K562 (cell line): Measurements from ENCODE around the gene RERG. TPM values are rescaled to one million over a fixed set of nuclear protein-coding genes. Genes with fewer than 3 reads are reported as not detected.

Experiments
- ATAC-seq: fragments of 200-7000 bp; cut with Tn5 transposase; 3 replicates; pipeline ENCODE4 v1.9.1; 2020; ENCODE audit warnings: moderate library complexity
- BruUV-seq: library from RNA; stranded (reverse); fragments of 400-500 nt; replicated peaks from 2 replicates; lab custom pipeline; 2021; lab: Mats Ljungman, UMichigan
- CTCF ChIA-PET: fragments of 300-600 bp; formaldehyde crosslinking; extraction: SDS; loops from one replicate; lab custom pipeline; 2021; ENCODE audit warnings: low intra/inter-chr PET ratio; lab: Yijun Ruan, JAX
- POLR2A ChIA-PET: fragments of 300-600, 350-650 bp; sonication (Branson Sonifier 250); formaldehyde crosslinking; extraction: SDS; loops from one replicate; lab custom pipeline; 2021; ENCODE audit warnings: antibody characterized with exemption, inconsistent platforms; lab: Yijun Ruan, JAX
- DNase-seq, 4 experiments: peaks; one replicate each; pipeline versions ENCODE4 v3.0.0 to v3.0.0-alpha.2; 2011 to 2018; ENCODE audit warnings: low spot score in 3 of 4, mixed read lengths in 3 of 4; ENCODE audit errors: extremely low read depth in 1 of 4
- FAIRE-seq: peaks from 2 replicates; lab custom pipeline; 2011; peaks lifted over from hg19 to GRCh38; lab: Jason Lieb, UNC
- H2AFZ ChIP-seq: 2 replicates; pipeline ENCODE4 v1.6.0; 2011; ENCODE audit warnings: low read depth, low read length, control low read depth, inconsistent platforms
- H3K27ac ChIP-seq: fragments of 200-600 bp; 3 replicates; pipeline ENCODE4 v1.8.0; 2011; ENCODE audit warnings: low read depth, mild to moderate bottlenecking, control low read depth, inconsistent platforms, low read length, moderate library complexity, mixed read lengths; ENCODE audit errors: extremely low read depth
- H3K27me3 ChIP-seq, 2 experiments: fragments of 300-600 bp in 1 of 2; 2 replicates in 1 of 2; 3 replicates in 1 of 2; pipeline versions ENCODE4 v1.6.0 to v1.8.0; 2011; ENCODE audit warnings: inconsistent platforms in 2 of 2, low read length in 2 of 2, mild to moderate bottlenecking in 1 of 2, mixed read lengths in 1 of 2, moderate library complexity in 1 of 2; ENCODE audit not compliant: control insufficient read depth in 2 of 2, insufficient read depth in 2 of 2
- H3K36me3 ChIP-seq: fragments of 300-600 bp; 3 replicates; pipeline ENCODE4 v1.8.0; 2011; ENCODE audit warnings: mild to moderate bottlenecking, low read length, inconsistent platforms; ENCODE audit not compliant: control insufficient read depth, insufficient read depth
- H3K4me1 ChIP-seq, 2 experiments: fragments of 200-600 bp in 1 of 2; replicated peaks in 1 of 2; 2 replicates in 1 of 2; 3 replicates in 1 of 2; pipeline versions ENCODE4 v1.5.1 to v1.8.0; 2011; ENCODE audit warnings: inconsistent platforms in 2 of 2, low read length in 2 of 2, mild to moderate bottlenecking in 1 of 2, mixed read lengths in 1 of 2, moderate library complexity in 1 of 2; ENCODE audit not compliant: control insufficient read depth in 2 of 2, insufficient read depth in 2 of 2
- H3K4me2 ChIP-seq: 2 replicates; pipeline ENCODE4 v1.6.1; 2011; ENCODE audit warnings: low read length, control low read depth, inconsistent platforms, mixed read lengths; ENCODE audit not compliant: insufficient read depth
- H3K4me3 ChIP-seq: fragments of 200-600 bp; sonication (generic), shearing (Covaris generic); 2 replicates; pipeline ENCODE4 v1.5.1; 2016; ENCODE audit warnings: control low read depth, inconsistent platforms
- H3K79me2 ChIP-seq: fragments of 200-600 bp; 3 replicates; pipeline ENCODE4 v1.8.0; 2011; ENCODE audit warnings: low read length, inconsistent platforms; ENCODE audit not compliant: control insufficient read depth, insufficient read depth
- H3K9ac ChIP-seq, 2 experiments: 2 replicates each; pipeline versions ENCODE4 v1.6.0 to v1.6.1; 2011; ENCODE audit warnings: low read depth in 2 of 2, low read length in 2 of 2, control low read depth in 1 of 2, inconsistent platforms in 1 of 2, mild to moderate bottlenecking in 1 of 2, mixed read lengths in 1 of 2; ENCODE audit not compliant: insufficient read depth in 1 of 2
- H3K9me1 ChIP-seq: one replicate; pipeline ENCODE4 v1.6.0; 2011; ENCODE audit warnings: inconsistent platforms, mild to moderate bottlenecking, low read length, moderate library complexity; ENCODE audit not compliant: control insufficient read depth, insufficient read depth
- H3K9me3 ChIP-seq: replicated peaks from 2 replicates; pipeline ENCODE4 v1.5.1; 2011; ENCODE audit warnings: low read depth, low read length, inconsistent platforms; ENCODE audit not compliant: control insufficient read depth, insufficient read depth
- H4K20me1 ChIP-seq: replicated peaks from 2 replicates; pipeline ENCODE4 v1.6.1; 2011; ENCODE audit warnings: low read length, inconsistent platforms, mixed read lengths; ENCODE audit not compliant: control insufficient read depth, insufficient read depth
- CBFA2T2 ChIP-seq: fragments of 450-650 bp; conservative IDR thresholded peaks from 2 replicates; pipeline ENCODE4 v1.6.1; 2017; ENCODE audit warnings: mild to moderate bottlenecking
- ESRRB ChIP-seq: fragments of 250-450 bp; sonication (Bioruptor Pico); IDR thresholded peaks from 2 replicates; pipeline ENCODE4 v1.5.0; 2020; ENCODE audit warnings: mild to moderate bottlenecking, moderate library complexity, borderline replicate concordance
- ETV5 ChIP-seq: sonication (generic); formaldehyde crosslinking; IDR thresholded peaks from 2 replicates; pipeline ENCODE4 v1.4.0; 2020; ENCODE audit warnings: low read depth, mild to moderate bottlenecking, missing genetic modification reagents
- MAFK ChIP-seq: IDR thresholded peaks from 2 replicates; pipeline ENCODE4 v1.6.1; 2011; ENCODE audit warnings: low read length, improper control_type of control experiment
- NELFE ChIP-seq: IDR thresholded peaks from 2 replicates; pipeline ENCODE4 v1.6.1; 2011; ENCODE audit warnings: mild to moderate bottlenecking; ENCODE audit not compliant: insufficient read depth, insufficient read length
- NR3C1 ChIP-seq: sonication (generic); formaldehyde crosslinking; IDR thresholded peaks from 2 replicates; pipeline ENCODE4 v1.8.1; 2022; ENCODE audit warnings: missing genetic modification reagents
- RCOR1 ChIP-seq, 2 experiments: IDR thresholded peaks; 2 replicates each; pipeline ENCODE4 v1.6.1; 2012; ENCODE audit warnings: low read depth in 2 of 2, low read length in 2 of 2, borderline replicate concordance in 1 of 2, improper control_type of control experiment in 1 of 2
- SIN3A ChIP-seq, 2 experiments: fragments of 150-350 bp in 1 of 2; IDR thresholded peaks; 2 replicates each; pipeline ENCODE4 v1.6.1; 2011 to 2016; ENCODE audit warnings: borderline replicate concordance in 2 of 2, low read depth in 2 of 2, low read length in 2 of 2, mild to moderate bottlenecking in 2 of 2, moderate library complexity in 2 of 2; ENCODE audit not compliant: control insufficient read depth in 1 of 2
- THRA ChIP-seq: fragments of 450-650 bp; IDR thresholded peaks from 2 replicates; pipeline ENCODE4 v1.6.1; 2017; ENCODE audit warnings: mild to moderate bottlenecking, moderate library complexity
- ZBTB26 ChIP-seq: fragments of 450-650 bp; formaldehyde crosslinking; IDR thresholded peaks from 2 replicates; pipeline ENCODE4 v1.4.0; 2022; ENCODE audit warnings: missing genetic modification characterization
- ZFX ChIP-seq: sonication (generic); formaldehyde crosslinking; IDR thresholded peaks from 2 replicates; pipeline ENCODE4 v1.8.0; 2022; ENCODE audit warnings: mild to moderate bottlenecking, missing genetic modification reagents, moderate library complexity
- ZNF12 ChIP-seq: sonication (generic); formaldehyde crosslinking; IDR thresholded peaks from 2 replicates; pipeline ENCODE4 v1.4.0; 2020; ENCODE audit warnings: mild to moderate bottlenecking, missing genetic modification reagents
- ZNF253 ChIP-seq: fragments of 250-450 bp; sonication (Bioruptor Pico); conservative IDR thresholded peaks from 2 replicates; pipeline ENCODE4 v1.6.1; 2021; ENCODE audit warnings: mild to moderate bottlenecking
- WGBS: fragments of 100-300 bp; shearing (Covaris generic); methylation state at CpG from one replicate; pipeline ENCODE4 v1.1.6; 2016; ENCODE audit warnings: low coverage, mixed read lengths; ENCODE audit not compliant: insufficient coverage; ENCODE audit errors: missing lambda C conversion rate; 5-methylcytosine and 5-hydroxymethylcytosine counted together
- in situ Hi-C: fragments of 300-500 bp; cut with MboI; formaldehyde crosslinking; loops from 4 replicates; pipeline ENCODE4 v1.15.0; 2018; ENCODE audit warnings: inconsistent platforms, mixed read lengths
- intact Hi-C: fragments of 100-400 bp; cut with micrococcal nuclease; formaldehyde crosslinking; loops from 2 replicates; pipeline ENCODE4 v1.14.2; 2022
- polyA plus RNA-seq, 8 experiments: library from polyadenylated mRNA; depleted of rRNA in 4 of 8; stranded (reverse) in 5 of 8; unstranded in 3 of 8; fragments of >200 nt; fragmentation: Nextera tagmentation in 2 of 8; fragmentation: Illumina TruSeq in 1 of 8; extraction: Ambion mirVana in 2 of 8; extraction: Trizol in 1 of 8; gene quantifications; 2 replicates each; pipeline versions ENCODE4 v1.2.1 to v1.2.3, GENCODE V29; 2011 to 2014; ENCODE audit warnings: inconsistent platforms in 1 of 8, missing spikeins in 1 of 8
- total RNA-seq, 7 experiments: library from RNA; depleted of rRNA in 6 of 7; stranded (reverse); fragments of >200 nt in 6 of 7; fragmentation: Illumina TruSeq in 2 of 7; extraction: Trizol in 2 of 7; gene quantifications; 2 replicates each; pipeline versions ENCODE4 v1.2.1 to v1.2.3, GENCODE V29; 2011 to 2021; ENCODE audit warnings: low replicate concordance in 1 of 7

The RERG gene
- total and polyA plus RNA-seq, 9 of the 15 experiments (the other 6 are each of a cell fraction or from before 2014, with no cell fraction given) = 2.2 to 7.3 (median 3.0) TPM

DNA sequence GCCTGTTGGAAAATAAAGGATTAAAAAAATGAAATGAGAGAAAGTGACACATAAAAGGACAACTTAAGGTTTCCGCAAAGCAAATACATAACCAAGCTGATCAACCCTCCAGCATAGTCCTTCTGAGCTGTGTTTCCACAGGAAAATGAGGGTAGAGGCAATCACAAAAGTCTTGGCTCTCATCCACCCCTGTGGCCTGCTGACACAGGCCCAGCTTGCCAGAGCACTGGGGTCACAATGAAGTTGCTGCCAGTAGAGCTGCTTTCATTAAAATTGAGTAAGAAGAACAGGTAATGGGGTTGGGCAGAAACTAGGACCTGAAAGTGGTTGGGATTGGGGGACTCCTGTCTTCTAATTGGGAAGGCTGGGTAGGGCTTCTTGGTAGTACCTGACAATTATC is 65.9 kb downstream of the RERG start:
- WGBS = 0% methylated on average over 1 of the region's 1 CpG
- ATAC-seq (no peak), FAIRE-seq (no peak), DNase-seq (no peak)
- Histone ChIP-seq H3K9me1 (no peaks in the 10 kb centered on the region), H3K79me2 (no peaks in the 10 kb centered on the region), H3K4me1 (no peaks in the 10 kb centered on the region), H3K27me3 (no peaks in the 10 kb centered on the region), H3K27ac (no peak overlapping the region), H4K20me1 (no peaks in the 10 kb centered on the region), H2AFZ (no peak overlapping the region), H3K36me3 (no peaks in the 10 kb centered on the region), H3K9ac (no peak overlapping the region), H3K4me3 (no peak overlapping the region), H3K4me2 (no peak overlapping the region), H3K9me3 (no peaks in the 10 kb centered on the region)
- TF ChIP-seq ZNF253 (CRISPR knock-in tag) (no peak), ZNF12 (CRISPR knock-in tag) (no peak), ETV5 (CRISPR knock-in tag) (no peak), CBFA2T2 (no peak), ZFX (CRISPR knock-in tag) (no peak)
- ChIA-PET POLR2A (no interaction called here), CTCF (no interaction called here)
- no TSS peak for BruUV-seq
- intact Hi-C loops = no loop called here
- in situ Hi-C loops = no loop called here

GRCh38 chr12:15154103-15154502 is 67.1 kb downstream of the RERG start:
- H4K20me1 ChIP-seq = no peaks in the 10 kb centered on the region
- H3K27me3 ChIP-seq = no peaks in the 10 kb centered on the region
- 0% methylated on average over 3 of the region's 3 CpGs for WGBS
- no peaks in the 10 kb centered on the region for H3K9me3 ChIP-seq
- in situ Hi-C loops (no loop called here), intact Hi-C loops (no loop called here)
- DNase-seq (no peak), FAIRE-seq (no peak), ATAC-seq (no peak)
- no peak overlapping the region for H3K9ac ChIP-seq
- H3K4me2 ChIP-seq = no peak overlapping the region
- no peaks in the 10 kb centered on the region for H3K9me1 ChIP-seq
- no peaks in the 10 kb centered on the region for H3K79me2 ChIP-seq
- ChIA-PET CTCF (no interaction called here), POLR2A (no interaction called here)
- no peaks in the 10 kb centered on the region for H3K4me1 ChIP-seq
- H3K27ac ChIP-seq = no peak overlapping the region
- H2AFZ ChIP-seq = no peak overlapping the region
- BruUV-seq = no TSS peak
- H3K4me3 ChIP-seq = no peak overlapping the region
- H3K36me3 ChIP-seq = no peaks in the 10 kb centered on the region
- TF ChIP-seq CBFA2T2 (no peak), RCOR1 (IDR thresholded peaks at IDR 0.05; ENCODE audit: borderline replicate concordance in 1 of 2, low read depth in 2 of 2, low read length in 2 of 2) (no peak), THRA (no peak), ESRRB (CRISPR knock-in tag) (no peak), SIN3A (IDR thresholded peaks at IDR 0.05; ENCODE audit: borderline replicate concordance in 2 of 2, control insufficient read depth in 1 of 2, low read depth in 2 of 2, low read length in 2 of 2) (no peak), NR3C1 (CRISPR knock-in tag) (no peak), NELFE (no peak), MAFK (no peak), ZBTB26 (CRISPR knock-in tag) (no peak)
